ENCODE results near the gene WDR27.

DNA sequence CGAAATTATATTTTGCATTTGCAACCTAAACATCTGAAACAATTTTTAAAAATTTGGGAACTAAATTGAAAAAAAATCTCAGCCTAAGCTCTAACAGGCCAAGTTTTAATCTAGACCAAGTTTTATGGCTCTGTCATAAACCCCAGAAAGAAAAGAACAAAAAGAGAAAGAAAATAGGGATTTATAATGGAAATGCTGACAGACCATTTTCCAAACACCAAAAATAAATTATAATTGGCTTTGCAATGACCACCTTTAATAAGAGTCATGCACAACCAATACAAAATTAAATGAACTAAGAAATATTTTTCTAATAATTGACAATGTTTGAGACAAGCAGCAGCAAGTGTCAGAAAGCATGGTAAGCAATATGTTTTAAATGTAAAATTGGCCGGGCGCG lies 72.6 kb downstream of the WDR27 start:
- TF ChIP-seq, protein P1, sequence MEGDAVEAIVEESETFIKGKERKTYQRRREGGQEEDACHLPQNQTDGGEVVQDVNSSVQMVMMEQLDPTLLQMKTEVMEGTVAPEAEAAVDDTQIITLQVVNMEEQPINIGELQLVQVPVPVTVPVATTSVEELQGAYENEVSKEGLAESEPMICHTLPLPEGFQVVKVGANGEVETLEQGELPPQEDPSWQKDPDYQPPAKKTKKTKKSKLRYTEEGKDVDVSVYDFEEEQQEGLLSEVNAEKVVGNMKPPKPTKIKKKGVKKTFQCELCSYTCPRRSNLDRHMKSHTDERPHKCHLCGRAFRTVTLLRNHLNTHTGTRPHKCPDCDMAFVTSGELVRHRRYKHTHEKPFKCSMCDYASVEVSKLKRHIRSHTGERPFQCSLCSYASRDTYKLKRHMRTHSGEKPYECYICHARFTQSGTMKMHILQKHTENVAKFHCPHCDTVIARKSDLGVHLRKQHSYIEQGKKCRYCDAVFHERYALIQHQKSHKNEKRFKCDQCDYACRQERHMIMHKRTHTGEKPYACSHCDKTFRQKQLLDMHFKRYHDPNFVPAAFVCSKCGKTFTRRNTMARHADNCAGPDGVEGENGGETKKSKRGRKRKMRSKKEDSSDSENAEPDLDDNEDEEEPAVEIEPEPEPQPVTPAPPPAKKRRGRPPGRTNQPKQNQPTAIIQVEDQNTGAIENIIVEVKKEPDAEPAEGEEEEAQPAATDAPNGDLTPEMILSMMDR (IDR thresholded peaks at IDR 0.05; ENCODE audit: low read depth, low read length), result no peak
- TF ChIP-seq POLR2A (IDR thresholded peaks at IDR 0.05; ENCODE audit: extremely low read depth, insufficient read length) (no peak), MYC (IDR thresholded peaks at IDR 0.05; ENCODE audit: low read depth, low read length) (no peak)
- TF ChIP-seq, protein P2, sequence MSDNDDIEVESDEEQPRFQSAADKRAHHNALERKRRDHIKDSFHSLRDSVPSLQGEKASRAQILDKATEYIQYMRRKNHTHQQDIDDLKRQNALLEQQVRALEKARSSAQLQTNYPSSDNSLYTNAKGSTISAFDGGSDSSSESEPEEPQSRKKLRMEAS (IDR thresholded peaks at IDR 0.05; ENCODE audit: low read depth, low read length), result no peak
